NCI-H82 treated with DMSO at 0.1 percent for 48 hours (cell line): ENCODE results near the gene VWF.

Experiments
- DNase-seq: peaks from one replicate; lab custom pipeline; 2025; ENCODE audit not compliant: unreplicated experiment; lab: John Stamatoyannopoulos, UW

VWF gene

DNA sequence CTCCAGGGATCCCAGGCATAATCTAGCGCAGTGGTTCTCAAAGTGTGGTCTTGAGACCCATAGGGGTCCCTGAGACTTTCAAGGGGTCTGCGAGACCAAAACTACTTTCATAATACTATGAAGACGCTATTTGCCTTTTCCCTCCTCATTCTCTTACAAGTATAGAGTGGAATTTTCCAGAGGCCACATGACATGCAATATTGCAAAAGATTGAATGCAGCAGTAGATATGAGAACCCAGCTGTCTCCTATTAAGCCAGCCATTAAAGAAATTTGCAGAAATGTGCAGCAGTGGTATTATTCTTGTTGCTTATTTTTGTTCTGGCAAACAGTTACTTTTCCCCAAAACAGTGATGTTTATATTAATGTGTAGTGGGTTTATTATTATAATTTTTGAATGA is 62.8 kb downstream of the VWF start:
- no peak for DNase-seq

- no peak for DNase-seq
These were observed 64.5 kb downstream of the VWF start for GRCh38 chr12:6059860-6060565.

DNA sequence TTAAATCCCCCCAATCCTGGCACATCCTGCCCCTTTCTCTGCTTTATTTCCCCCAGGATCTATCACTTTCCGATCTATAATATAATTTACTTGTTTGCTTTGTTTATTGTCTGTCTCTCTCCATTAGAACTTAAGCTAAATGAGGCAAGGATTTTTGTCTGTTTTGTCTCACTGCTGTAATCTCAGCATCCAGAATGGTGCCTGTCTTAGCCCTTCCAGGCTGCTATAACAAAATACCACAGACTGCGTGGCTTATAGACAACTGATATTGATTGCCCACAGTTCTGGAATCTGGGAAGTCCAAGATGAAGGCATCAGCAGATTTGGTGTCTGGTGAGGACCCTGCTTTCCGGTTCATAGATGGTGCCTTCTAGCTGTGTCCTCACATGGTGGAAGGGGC is 65.2 kb downstream of the VWF start:
- no peak for DNase-seq

GRCh38 chr12:6058481-6059161 is 65.8 kb downstream of the VWF start:
- no peak for DNase-seq

- no peak for DNase-seq
These were observed 66.8 kb downstream of the VWF start for GRCh38 chr12:6057700-6058099.

DNA sequence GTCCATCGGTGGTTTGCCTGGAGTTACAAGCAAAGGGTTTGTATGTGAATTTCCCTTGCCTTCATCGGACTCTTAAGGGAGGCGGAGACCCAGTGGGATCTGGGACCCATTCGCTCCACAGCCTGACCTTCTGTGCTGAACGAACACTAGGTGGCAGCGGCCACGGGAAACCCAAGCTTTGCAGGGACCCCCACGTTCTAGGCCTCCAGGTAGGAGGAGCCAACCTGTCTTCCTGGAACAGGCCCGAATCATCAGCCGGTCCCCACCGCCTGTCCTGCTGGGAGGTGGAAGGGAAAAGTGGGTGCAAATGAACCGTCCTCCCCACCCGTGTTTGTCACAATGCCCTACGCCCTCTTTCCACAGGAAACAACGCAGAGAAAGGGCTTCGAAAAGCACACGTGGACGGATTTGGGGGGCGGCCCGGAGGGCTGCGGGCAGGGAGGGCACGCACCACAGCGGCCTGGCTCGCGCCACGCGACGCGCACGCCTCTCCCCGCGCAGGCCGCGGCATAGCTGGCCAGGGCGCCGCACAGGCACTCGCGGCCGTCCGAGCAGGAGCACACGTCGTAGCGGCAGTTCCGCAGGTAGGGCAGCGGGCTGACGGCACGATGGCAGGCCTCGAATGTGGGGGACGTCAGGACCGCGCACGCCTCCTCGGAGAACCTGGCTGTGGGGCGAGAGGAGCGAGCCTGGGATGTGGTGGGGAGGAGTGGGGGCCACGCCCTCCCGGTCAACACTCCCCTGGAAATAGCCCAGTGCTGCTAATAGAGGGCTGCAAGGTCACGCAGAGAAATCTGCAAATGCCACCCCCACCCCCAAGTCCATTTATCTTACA is 67.8 kb downstream of the VWF start:
- DNase-seq, result peak; percentile 7

GRCh38 chr12:6053541-6053940 is 70.9 kb downstream of the VWF start:
- no peak for DNase-seq

GRCh38 chr12:6052940-6053329 is 71.5 kb downstream of the VWF start:
- no peak for DNase-seq

- no peak for DNase-seq
These were observed 72.1 kb downstream of the VWF start for GRCh38 chr12:6052206-6052939.

GRCh38 chr12:6049992-6050391 is 74.5 kb downstream of the VWF start:
- DNase-seq, result peak; percentile 45

GRCh38 chr12:6049587-6049986 is 74.9 kb downstream of the VWF start:
- DNase-seq, result no peak

- no peak for DNase-seq
These were observed 76.9 kb downstream of the VWF start for GRCh38 chr12:6047249-6048237.

- no peak for DNase-seq
These were observed 77.8 kb downstream of the VWF start for GRCh38 chr12:6046511-6047180.

- DNase-seq, result no peak
These were observed 79.0 kb downstream of the VWF start for GRCh38 chr12:6045438-6045837.

GRCh38 chr12:6044082-6044481 is 80.4 kb downstream of the VWF start:
- no peak for DNase-seq

DNA sequence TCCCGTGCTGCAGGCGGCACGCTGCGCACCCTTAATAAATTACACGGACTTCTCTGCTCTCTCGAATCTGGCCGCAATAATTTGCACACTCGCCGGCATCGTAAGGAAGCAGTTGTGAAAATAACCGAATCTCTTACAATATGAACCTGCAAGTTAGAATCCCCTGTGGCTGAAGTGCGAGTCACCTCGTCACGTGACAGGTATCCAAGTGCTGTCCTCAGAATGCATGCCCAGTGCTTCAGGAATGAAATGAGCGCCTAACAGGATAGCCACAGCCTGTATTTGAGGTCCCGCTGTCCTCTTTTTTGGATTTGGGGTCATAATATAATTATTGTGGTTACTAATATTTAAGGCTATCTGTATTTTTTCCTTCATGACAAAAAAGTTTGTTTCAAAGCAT is 82.0 kb downstream of the VWF start:
- no peak for DNase-seq

DNA sequence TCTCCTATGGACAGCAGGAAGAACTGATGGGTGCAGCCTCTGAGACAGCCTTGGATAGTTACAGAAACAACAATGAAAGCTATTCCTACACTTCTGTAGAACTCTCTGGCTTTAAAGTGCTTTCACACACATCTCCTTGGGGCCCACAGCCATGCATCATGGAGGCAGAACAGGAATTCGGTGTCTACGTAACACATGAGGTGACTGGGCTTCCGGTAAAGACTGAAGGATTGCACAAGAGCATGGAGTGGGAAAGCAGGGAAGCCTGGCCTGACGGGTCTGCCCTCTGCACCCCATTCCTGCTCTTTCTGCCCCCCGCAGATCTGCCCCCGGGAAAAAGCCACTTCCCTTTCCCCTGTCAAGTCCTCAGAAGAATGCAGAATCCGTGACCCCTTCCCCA is 82.6 kb downstream of the VWF start:
- DNase-seq, result no peak

GRCh38 chr12:6040815-6041214 is 83.7 kb downstream of the VWF start:
- DNase-seq, result no peak

- peak; percentile 27 for DNase-seq
These were observed 84.4 kb downstream of the VWF start for GRCh38 chr12:6039894-6040601.
